Islet precursor cell (in vitro differentiated cells): ENCODE results near the gene SLC6A11.

Experiments
- DNase-seq: peaks from one replicate; pipeline ENCODE4 v3.0.0-alpha.2; 2018

SLC6A11 gene

GRCh38 chr3:10889206-10889960, 73.4 kb downstream of the SLC6A11 start:
- no peak for DNase-seq

GRCh38 chr3:10890665-10891064, 74.6 kb downstream of the SLC6A11 start:
- DNase-seq, result no peak

GRCh38 chr3:10892622-10893021, 76.6 kb downstream of the SLC6A11 start:
- no peak for DNase-seq

DNA sequence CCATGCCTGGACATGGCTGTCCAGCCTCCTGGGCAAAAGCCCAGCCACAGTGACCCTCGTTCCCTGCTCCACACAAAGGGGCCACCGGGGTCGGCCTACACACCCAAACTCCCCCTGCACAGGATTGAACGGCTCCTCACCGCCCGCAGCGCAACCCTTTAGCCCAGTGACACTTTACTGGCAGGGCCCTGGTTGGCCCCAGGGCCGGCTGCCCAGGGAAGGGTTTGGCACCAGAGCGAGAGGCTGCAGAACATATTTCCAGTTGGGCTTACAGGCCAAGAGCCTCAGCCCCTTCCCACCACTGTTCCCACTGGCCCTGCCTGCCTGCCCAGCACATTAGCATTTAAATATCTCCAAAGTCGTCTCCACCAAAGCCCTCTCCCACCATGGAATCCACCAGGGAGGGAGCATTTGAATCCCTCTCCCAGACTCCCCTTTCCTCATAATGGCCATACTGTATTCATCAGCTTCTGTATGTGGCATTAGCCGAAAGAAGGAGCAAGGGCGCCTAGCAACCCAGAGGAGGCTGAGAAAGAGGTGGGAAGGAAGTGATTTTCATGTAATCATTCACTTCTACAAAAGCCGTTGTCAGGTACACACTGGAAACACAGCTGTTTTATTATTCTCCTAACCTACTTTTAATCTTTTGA, 85.4 kb downstream of the SLC6A11 start:
- DNase-seq, result no peak

GRCh38 chr3:10907262-10907661, 91.2 kb downstream of the SLC6A11 start:
- no peak for DNase-seq

DNA sequence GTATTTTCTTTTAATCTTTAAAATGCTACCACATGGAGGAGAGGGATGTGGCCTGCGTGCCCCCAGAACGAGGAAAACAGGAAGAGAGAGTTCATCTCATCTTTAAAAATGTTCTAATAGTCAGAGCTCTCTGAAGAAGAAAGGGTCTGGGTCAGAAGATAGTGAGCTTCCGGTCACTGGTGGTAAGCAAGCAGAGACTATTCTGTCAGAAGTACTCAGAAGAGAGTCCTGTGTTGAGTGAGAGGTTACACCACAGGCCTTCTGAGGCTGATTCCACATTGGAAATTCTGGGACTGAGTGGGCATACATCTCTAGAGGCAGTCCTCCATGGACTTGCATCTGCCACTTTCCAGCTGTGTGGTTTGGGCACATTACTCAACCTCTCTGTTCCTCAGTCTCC, 94.3 kb downstream of the SLC6A11 start:
- no peak for DNase-seq

DNA sequence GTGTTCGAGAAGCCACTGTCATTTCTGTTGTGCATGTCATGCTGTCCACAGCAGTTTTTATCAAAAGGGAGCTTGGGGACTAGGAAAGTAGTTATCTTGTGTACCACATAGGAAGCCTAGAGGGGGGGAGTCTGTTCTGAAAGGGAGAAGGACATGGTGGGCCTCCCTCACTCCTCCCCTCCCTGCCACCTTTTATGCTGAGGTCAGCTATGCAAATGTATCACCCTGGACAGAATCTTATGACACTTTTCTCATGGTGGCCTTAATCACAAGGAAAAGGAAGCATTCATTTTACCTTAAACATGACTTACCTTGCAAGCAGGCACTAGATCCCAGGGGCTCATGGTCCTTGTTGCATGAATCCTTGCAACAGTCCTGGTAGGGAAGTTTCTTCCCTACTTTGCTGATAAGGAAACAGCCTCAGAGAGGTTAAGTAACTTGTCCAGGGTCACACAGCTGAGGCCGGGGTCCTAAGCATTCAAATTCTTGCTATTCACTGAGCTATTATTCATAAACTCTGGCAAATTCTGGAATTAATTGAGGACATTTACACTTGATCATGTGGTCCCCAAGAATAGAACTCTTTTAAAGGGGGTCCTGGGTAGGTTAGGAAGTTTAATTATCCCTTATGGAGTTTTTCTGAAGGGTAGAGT, 95.4 kb downstream of the SLC6A11 start:
- no peak for DNase-seq

- DNase-seq, result no peak
These were observed 96.8 kb downstream of the SLC6A11 start for GRCh38 chr3:10912786-10913185.

DNA sequence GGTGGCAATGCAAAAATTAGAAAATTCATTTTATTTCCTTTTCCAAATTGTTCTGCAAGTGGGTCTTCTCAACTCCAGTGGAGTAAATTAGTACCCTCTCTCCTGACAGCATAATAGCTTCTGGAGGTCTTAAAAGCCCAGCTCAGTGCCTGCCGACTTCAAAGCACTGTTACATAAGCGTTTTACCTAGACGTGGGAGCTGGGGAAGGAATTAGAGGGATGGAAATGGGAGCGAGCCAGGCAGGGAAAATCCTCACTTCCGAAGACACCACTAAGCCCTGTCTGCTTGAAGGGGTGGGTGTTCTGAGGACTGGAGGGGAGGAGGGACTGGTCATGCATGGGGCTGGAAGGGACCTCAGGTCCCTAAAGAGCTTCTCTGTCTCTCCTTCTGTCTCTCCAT, 99.3 kb downstream of the SLC6A11 start:
- DNase-seq, result peak; percentile 28

GRCh38 chr3:10917176-10917575, 101.1 kb downstream of the SLC6A11 start:
- peak; percentile 53 for DNase-seq

GRCh38 chr3:10918011-10918410, 102.0 kb downstream of the SLC6A11 start:
- peak; percentile 34 for DNase-seq

DNA sequence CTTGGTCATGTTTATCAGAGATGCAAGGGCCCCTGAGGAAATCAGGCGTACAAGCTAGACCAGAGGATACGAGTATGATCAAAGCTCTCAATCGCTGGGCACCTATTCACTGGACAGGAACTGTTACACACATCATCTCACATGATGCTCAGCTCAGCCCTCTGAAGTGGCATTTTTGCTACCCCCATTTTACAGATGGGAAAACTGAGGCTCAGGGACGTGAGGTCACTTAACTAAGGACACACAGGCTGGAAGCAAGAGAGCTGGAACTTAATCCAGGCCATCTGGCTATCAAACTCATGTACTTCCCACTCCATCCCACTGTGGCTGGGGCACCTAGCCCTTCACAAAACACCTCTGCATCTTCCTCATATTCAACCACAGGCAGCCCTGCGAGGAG, 103.6 kb downstream of the SLC6A11 start:
- peak; percentile 35 for DNase-seq

- peak; percentile 24 for DNase-seq
These were observed 109.6 kb downstream of the SLC6A11 start for GRCh38 chr3:10925436-10926255.

DNA sequence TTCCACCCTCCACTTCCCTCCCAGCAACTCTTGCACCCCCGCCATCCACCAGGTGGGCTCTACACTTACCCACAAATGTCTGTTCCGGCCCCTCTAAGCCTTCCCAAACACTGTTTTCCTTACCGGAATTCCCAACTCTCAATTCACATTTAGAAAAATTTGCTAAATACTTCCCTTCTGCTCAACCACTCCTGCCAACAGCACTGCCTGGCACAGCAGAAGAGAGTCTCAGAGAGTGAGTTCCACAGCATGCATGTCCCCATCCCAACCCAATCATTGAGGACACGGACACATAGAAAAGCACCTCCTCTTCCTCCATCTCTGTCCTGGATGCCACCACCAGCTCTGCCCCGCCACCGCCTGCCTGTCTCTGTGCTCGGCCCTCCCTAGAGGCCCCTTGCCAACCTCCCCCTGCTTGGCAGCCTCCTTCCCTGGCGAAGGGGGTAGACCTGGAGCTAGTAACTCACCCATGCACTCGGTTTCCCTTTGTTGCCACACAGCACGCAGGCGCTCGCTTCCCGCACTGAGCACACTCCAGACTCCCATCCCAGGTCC, 110.3 kb downstream of the SLC6A11 start:
- peak; percentile 28 for DNase-seq

GRCh38 chr3:10926811-10927521, 110.9 kb downstream of the SLC6A11 start:
- peak; percentile 41 for DNase-seq

DNA sequence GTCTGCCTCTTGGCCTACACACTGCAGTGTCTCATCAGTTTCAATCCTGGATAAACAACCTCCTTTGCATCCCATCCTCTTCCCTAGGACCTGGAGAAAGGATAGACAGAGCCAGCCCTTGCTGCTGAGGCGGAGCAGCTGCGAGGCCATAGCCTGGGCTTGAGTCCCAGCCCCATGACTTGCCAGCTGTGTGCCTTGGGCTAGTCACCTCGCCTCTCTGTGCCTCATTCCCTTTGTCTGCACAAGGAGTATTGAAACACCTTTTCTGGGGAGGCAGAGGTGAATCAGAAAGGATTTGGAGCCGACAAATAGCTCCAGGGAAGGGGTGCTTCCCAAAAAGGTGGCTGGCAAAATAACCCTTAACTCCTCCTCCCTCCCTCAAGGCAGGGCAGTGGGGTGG, 111.5 kb downstream of the SLC6A11 start:
- DNase-seq, result peak; percentile 37

DNA sequence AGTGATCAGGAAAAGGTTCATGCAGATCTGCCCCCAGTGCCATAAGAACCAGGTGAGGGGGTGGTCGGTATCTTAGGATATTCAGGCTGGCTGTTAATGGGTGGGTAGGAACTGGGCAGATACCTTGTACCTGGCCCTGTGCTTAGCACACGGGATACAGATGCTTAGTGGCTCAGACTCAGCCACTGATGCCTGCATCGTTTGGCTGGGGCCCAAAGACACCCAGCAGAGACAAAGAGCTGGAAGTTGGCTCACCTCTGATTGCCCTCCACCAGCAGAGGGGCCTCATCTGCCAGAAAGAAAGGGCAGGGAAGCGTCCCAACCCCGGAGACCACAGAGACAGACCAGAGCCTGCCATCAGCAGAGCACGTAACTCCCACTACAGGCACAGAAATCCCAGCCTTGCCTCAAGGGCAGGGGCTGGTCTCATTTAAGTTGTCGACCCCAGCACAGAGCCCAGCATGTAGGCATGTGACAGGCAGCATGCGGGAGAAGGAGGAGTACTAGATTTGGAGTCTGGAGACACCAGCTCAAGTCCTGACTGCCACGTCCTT, 112.5 kb downstream of the SLC6A11 start:
- peak; percentile 51 for DNase-seq

DNA sequence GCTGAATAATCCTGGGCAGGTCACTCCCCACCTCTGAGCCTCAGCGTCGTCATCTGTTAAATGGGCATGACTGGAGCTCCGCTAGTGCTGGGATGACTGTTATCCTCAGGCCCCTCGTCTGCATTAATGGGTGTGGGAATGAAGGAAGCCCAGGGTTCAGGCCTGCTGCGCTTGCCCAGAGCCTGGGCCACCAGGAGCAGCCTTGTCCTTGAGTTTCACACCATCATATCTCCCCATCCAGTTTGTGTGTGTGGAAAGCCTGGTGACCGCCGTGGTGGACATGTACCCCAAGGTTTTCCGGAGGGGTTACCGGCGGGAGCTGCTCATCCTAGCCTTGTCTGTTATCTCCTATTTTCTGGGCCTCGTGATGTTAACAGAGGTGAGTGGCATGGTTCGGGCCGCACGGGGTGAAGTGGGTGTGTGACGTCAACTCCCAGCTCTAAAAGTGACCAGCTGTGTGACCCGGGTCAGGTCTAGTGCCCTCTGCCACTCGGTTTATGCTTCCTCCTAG, 113.0 kb downstream of the SLC6A11 start:
- DNase-seq, result peak; percentile 38

- DNase-seq, result peak; percentile 31
These were observed 114.1 kb downstream of the SLC6A11 start for GRCh38 chr3:10929978-10930665.

GRCh38 chr3:10930666-10931040, 114.6 kb downstream of the SLC6A11 start:
- DNase-seq, result peak; percentile 19

DNA sequence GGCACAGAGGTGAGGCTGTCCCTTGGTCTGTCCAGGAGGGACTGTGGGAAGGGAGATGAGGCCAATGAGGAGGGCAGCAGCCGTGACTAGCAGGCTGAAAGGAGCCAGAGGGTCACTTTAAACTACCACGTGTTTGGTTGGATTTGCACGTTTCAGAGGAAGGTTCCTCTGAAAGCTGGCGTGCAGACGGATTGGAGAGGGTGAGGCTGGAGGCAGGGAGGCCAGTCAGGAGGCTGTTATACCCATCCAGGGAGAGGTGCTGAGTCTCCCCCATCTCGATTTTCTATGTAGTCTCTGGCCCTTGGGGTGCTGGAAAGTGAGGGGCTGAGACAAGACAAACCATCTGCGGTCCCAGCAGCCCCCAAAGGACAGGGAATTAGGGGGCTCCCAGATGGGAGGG, 116.6 kb downstream of the SLC6A11 start:
- DNase-seq, result no peak
